Measurements from ENCODE around the gene TMEM19.

DNA sequence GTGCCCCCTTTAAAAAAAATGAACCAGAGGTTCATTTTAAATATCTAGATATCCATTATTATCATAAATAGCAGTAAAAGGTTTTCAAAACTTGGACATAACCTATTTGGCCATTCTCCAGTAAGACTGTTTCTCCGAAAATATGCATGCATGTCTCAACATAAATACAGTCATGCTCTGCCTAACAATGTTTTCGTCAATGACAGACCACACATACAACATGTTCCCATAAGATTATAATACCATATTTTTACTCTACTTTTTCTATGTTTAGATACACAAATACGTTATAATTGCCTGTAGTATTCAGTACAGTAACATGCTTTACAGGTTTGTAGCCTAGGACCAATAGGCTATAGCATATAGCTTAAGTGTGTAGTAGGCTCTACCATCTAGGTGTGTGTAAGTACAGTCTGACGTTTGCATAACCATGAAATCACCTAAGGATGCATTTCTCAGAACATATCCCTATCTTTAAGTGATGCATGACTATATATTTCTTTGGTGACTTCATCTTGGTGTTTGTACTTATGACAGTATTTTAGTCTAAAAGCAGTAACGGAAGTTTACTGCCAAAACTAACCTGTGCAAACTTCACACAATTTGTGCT lies 3.2 kb downstream of the TMEM19 start:
- no peak for TF ChIP-seq CTCF (IDR thresholded peaks at IDR 0.05)
- no peak for TF ChIP-seq EP300 (IDR thresholded peaks at IDR 0.05)

All from stomach (tissue), 4 donors.